ENCODE results near the gene FUBP1. TPM values are rescaled to one million over a fixed set of nuclear protein-coding genes. Genes with fewer than 3 reads are reported as not detected.

The FUBP1 gene
- total RNA-seq, 2 experiments from 2014 or later, result 234 to 301 TPM

- Histone ChIP-seq H3K9me2 (ENCODE audit: insufficient read depth, low read length) (no peaks in the 10 kb centered on the region), H2AFZ (ENCODE audit: low read length) (no peak overlapping the region), H4K20me1 (ENCODE audit: insufficient read depth, low read length) (no peaks in the 10 kb centered on the region), H3K4me2 (ENCODE audit: low read length) (no peak overlapping the region), H3K9me3 (ENCODE audit: low read length) (no peaks in the 10 kb centered on the region), H3K4me3 (ENCODE audit: low read depth, low read length, poor library complexity, severe bottlenecking) (no peak overlapping the region), H3K4me1 (ENCODE audit: insufficient read depth, low read length, poor library complexity, severe bottlenecking) (no peaks in the 10 kb centered on the region), H3K36me3 (ENCODE audit: insufficient read depth, low read length) (no peaks in the 10 kb centered on the region), H3K27ac (ENCODE audit: low read depth, low read length, poor library complexity, severe bottlenecking) (no peak overlapping the region), H3K79me2 (ENCODE audit: insufficient read depth, low read depth, low read length) (no peaks in the 10 kb centered on the region)
- no peak for DNase-seq (ENCODE audit: low spot score)
- intact Hi-C loops (cut with micrococcal nuclease; ENCODE audit: unreplicated experiment), result loop anchor here (10.0 kb wide), 2 partner anchors 191 to 361 kb away; no protein-coding TSS in a partner anchor
- CTCF ChIA-PET (ENCODE audit: unreplicated experiment), result no interaction called here
- POLR2A ChIA-PET, result interaction anchor here (0.6 to 1.2 kb wide), 4 partner anchors 28 to 1061 kb away, joined by 3 read pairs; no protein-coding TSS in a partner anchor
- TF ChIP-seq EZH2phosphoT487 (IDR thresholded peaks at IDR 0.05; ENCODE audit: borderline replicate concordance, low read depth, low read length) (no peak), CTCF (conservative IDR thresholded peaks at IDR 0.05; ENCODE audit: low read length) (no peak)
- no TSS peak for BruUV-seq (replicated peaks)
Measured at GRCh38 chr1:77905603-77906002, 73.3 kb downstream of the FUBP1 start.

DNA sequence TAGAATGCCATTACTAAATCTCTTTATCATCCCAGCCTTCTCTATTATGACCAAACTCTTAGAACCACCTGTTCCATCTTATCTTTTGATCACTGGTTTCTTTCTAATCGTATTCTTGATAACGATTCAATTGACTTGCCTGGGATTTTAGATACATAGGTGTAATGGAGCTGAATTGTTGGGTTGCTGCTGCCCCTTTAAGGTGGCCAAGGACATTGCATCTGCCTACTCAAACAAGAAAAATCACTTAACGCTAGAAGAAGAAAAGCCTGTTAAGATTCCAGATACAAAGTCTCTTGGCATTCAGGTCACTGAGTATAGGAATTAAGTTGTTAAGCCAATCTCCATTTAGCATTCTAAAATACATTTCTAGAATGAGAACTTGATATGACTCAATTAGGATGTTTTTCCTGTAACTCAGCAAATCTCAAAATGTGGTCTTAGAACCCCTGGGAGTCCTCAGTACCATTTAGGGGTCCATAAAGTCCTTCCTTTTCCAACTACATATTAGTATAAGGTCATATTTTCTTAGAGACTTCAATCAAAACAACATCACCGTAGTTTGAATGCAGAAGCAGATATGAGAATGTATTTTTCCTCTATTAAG, 78.1 kb downstream of the FUBP1 start:
- Histone ChIP-seq H3K4me3 (ENCODE audit: low read depth, low read length, poor library complexity, severe bottlenecking) (no peak overlapping the region), H3K27ac (ENCODE audit: low read depth, low read length, poor library complexity, severe bottlenecking) (no peak overlapping the region), H4K20me1 (ENCODE audit: insufficient read depth, low read length) (no peaks in the 10 kb centered on the region), H2AFZ (ENCODE audit: low read length) (no peak overlapping the region), H3K36me3 (ENCODE audit: insufficient read depth, low read length) (no peaks in the 10 kb centered on the region), H3K9me2 (ENCODE audit: insufficient read depth, low read length) (no peaks in the 10 kb centered on the region), H3K4me1 (ENCODE audit: insufficient read depth, low read length, poor library complexity, severe bottlenecking) (no peaks in the 10 kb centered on the region), H3K79me2 (ENCODE audit: insufficient read depth, low read depth, low read length) (no peaks in the 10 kb centered on the region), H3K9me3 (ENCODE audit: low read length) (no peaks in the 10 kb centered on the region), H3K4me2 (ENCODE audit: low read length) (no peak overlapping the region)
- TF ChIP-seq EZH2phosphoT487 (IDR thresholded peaks at IDR 0.05; ENCODE audit: borderline replicate concordance, low read depth, low read length) (no peak), CTCF (conservative IDR thresholded peaks at IDR 0.05; ENCODE audit: low read length) (peak; percentile 96)
- no TSS peak for BruUV-seq (replicated peaks)
- POLR2A ChIA-PET, result interaction anchor here (0.5 to 1.2 kb wide), 3 partner anchors 55 to 80 kb away, joined by 3 to 5 read pairs (median 3); no protein-coding TSS in a partner anchor
- DNase-seq (ENCODE audit: low spot score), result peak; percentile 61
- CTCF ChIA-PET (ENCODE audit: unreplicated experiment), result no interaction called here
- intact Hi-C loops (cut with micrococcal nuclease; ENCODE audit: unreplicated experiment), result loop anchor here (1.0 to 10.0 kb wide), 7 partner anchors 75 to 748 kb away; partner anchors contain the start of gene ZZZ3

All from OCI-LY7 (cell line).